HFFc6 (cell line): ENCODE results near the gene CLIC3. TPM values are rescaled to one million over a fixed set of nuclear protein-coding genes. Genes with fewer than 3 reads are reported as not detected.

ENCODE experiments used
- DNase-seq: peaks from one replicate; pipeline ENCODE4 v3.0.0-alpha.2; 2018
- H3K27ac Mint-ChIP-seq: 2 replicates; pipeline ENCODE4 v1.8.0; 2020; ENCODE audit warnings: mild to moderate bottlenecking, mixed read lengths
- H3K27me3 Mint-ChIP-seq: 2 replicates; pipeline ENCODE4 v1.8.0; 2021; ENCODE audit warnings: mild to moderate bottlenecking, moderate library complexity, mixed read lengths; ENCODE audit not compliant: insufficient read depth
- H3K36me3 Mint-ChIP-seq: 2 replicates; pipeline ENCODE4 v1.8.0; 2021; ENCODE audit warnings: low read depth, mixed read lengths
- H3K4me1 Mint-ChIP-seq: 2 replicates; pipeline ENCODE4 v1.8.0; 2020; ENCODE audit warnings: low read depth, mixed read lengths
- H3K4me3 Mint-ChIP-seq: 2 replicates; pipeline ENCODE4 v1.8.0; 2020; ENCODE audit warnings: mild to moderate bottlenecking, moderate library complexity, mixed read lengths
- H3K9me3 Mint-ChIP-seq: 2 replicates; pipeline ENCODE4 v1.8.0; 2020; ENCODE audit warnings: mild to moderate bottlenecking, mixed read lengths
- total RNA-seq, 6 experiments: library from RNA; stranded (reverse); fragmentation: NEBNext Ultra II Directional; extraction: Animal tissue kit (Norgen Biotek cat#: 25700); gene quantifications; 2 replicates in 1 of 6; 3 replicates in 5 of 6; pipeline ENCODE4 v1.2.3, GENCODE V29; 2021
- TF ChIP-seq, protein P1 (sequence below): fragments of 200-600 bp; sonication (generic); IDR thresholded peaks from 2 replicates; pipeline ENCODE4 v1.5.0; 2021; ENCODE audit warnings: antibody characterized with exemption, mild to moderate bottlenecking

The CLIC3 gene
- total RNA-seq, 6 experiments from 2014 or later: 2.7 to 14.6 (median 4.0) TPM

DNA sequence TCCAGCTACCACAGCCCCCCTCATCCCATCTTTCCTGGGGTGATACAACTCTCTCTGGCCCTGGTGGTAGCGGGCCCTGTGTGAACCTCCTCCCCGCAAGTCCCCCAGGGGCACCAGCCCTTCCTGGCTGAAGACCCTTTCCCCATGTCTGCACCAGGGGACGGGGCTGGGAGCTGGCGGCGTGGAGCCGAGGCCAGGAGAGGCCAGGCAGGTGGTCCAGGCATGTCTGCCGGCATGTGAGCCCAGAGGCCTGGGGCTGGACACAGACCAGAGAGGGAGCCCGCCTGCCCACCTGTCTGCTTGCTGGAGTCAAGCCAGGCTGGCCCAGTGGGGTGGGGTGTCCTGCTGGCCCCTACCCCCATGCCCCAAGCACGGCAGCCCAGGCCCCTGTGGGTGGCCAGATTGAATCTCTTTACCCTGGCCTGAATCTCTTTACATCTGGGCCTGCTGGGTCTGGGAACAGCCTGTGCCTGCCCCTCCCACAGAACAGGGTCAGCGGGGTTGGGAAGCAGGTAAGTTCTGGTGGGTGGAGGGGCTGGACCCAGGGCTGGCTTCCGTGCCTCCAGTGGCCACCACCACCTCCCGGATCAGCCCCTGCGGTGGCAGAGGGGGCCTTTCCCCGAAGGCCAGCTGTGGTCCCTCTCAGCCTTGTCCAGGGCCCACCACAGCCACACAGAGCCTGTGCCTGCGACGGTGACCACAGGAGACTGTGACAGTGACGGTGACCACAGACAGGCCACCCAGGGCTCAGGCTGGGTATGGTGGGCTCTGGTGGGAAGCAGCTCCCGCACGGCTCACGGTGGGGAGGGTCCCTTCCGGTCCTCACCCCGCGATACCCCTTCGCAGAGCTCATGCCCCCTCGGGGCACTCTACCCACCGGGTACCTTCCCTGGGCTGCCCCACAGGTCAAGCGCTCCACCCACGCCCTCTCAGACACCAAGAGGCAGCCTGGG, 37.2 kb downstream of the CLIC3 start:
- TF ChIP-seq, protein P1, sequence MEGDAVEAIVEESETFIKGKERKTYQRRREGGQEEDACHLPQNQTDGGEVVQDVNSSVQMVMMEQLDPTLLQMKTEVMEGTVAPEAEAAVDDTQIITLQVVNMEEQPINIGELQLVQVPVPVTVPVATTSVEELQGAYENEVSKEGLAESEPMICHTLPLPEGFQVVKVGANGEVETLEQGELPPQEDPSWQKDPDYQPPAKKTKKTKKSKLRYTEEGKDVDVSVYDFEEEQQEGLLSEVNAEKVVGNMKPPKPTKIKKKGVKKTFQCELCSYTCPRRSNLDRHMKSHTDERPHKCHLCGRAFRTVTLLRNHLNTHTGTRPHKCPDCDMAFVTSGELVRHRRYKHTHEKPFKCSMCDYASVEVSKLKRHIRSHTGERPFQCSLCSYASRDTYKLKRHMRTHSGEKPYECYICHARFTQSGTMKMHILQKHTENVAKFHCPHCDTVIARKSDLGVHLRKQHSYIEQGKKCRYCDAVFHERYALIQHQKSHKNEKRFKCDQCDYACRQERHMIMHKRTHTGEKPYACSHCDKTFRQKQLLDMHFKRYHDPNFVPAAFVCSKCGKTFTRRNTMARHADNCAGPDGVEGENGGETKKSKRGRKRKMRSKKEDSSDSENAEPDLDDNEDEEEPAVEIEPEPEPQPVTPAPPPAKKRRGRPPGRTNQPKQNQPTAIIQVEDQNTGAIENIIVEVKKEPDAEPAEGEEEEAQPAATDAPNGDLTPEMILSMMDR: no peak
- Mint-ChIP-seq H3K27me3 (peaks cover 8% of the 10 kb centered on the region), H3K27ac (no peak overlapping the region)

DNA sequence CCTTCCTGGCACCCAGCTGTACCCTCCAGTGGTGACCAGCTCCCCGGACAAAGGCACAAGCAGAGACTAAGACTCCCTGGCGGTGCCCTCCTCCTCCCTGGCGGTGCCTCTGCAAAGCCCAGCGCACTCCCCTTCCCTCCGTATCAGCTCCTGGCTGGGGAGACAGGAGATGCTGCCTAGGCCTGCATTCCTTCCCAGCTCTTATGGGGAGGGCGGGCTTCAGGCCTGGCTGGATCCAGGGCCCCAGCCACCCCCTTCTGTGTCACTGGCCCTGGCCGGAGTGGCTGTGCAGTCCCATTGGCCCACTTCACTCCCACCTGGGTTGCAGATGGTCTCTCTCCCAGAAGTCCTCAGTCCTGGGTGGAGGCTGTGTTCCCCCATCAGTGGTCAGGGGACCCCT, 37.9 kb downstream of the CLIC3 start:
- H3K27ac Mint-ChIP-seq: no peak overlapping the region
- DNase-seq: no peak
- H3K4me1 Mint-ChIP-seq: no peaks in the 10 kb centered on the region
- no peaks in the 10 kb centered on the region for H3K36me3 Mint-ChIP-seq
- TF ChIP-seq, protein P1: no peak
- peaks cover 8% of the 10 kb centered on the region; the same call in 1 of the 2 replicates for H3K9me3 Mint-ChIP-seq
- peaks cover 8% of the 10 kb centered on the region for H3K27me3 Mint-ChIP-seq
- no peak overlapping the region for H3K4me3 Mint-ChIP-seq

More for the DNA sequence above, 37.2 kb downstream of the CLIC3 start:
- Mint-ChIP-seq H3K4me1 (no peaks in the 10 kb centered on the region), H3K9me3 (peaks cover 8% of the 10 kb centered on the region; the same call in 1 of the 2 replicates), H3K4me3 (no peak overlapping the region), H3K36me3 (no peaks in the 10 kb centered on the region)
- no peak for DNase-seq

DNA sequence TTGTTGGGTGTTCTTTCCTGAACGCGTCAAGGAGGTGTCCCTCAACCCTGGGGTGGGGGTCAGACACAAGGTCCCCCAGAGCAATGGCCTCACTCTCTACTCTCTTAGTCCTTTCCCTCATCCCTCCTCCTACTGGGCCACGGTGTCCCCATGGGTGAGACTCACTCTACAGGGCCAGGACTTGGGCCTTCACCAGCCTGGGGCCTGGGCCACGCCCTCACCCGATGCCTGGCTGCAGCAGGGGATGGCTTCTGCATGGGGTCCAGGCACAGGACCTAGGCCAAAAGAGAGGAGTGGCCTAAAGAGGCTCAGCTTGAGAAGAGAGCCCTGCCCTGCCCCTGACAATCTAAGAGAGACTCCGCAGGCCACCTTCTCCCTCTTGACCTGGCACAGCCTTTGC, 38.5 kb downstream of the CLIC3 start:
- no peak overlapping the region for H3K4me3 Mint-ChIP-seq
- DNase-seq: no peak
- H3K27me3 Mint-ChIP-seq: peaks cover 4% of the 10 kb centered on the region
- no peak overlapping the region for H3K27ac Mint-ChIP-seq
- H3K4me1 Mint-ChIP-seq: no peaks in the 10 kb centered on the region
- TF ChIP-seq, protein P1: no peak
- peaks cover 8% of the 10 kb centered on the region; the same call in 1 of the 2 replicates for H3K9me3 Mint-ChIP-seq
- no peaks in the 10 kb centered on the region for H3K36me3 Mint-ChIP-seq

DNA sequence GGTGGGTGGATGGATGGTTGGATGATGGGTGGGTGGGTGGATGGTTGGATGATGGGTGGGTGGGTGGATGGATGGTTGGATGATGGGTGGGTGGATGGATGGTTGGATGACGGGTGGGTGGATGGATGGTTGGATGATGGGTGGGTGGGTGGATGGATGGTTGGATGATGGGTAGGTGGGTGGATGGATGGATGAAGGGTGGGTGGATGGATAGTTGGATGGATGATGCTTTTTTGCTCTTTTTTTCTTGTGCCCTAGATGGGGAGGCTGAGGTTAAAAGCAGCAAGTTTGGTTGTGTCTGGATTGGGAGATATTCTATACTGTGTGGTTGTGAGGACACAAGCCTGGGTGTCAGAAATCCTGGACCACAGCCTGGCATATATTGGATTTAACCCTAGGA, 38.9 kb downstream of the CLIC3 start:
- Mint-ChIP-seq H3K36me3 (no peaks in the 10 kb centered on the region), H3K27ac (no peak overlapping the region), H3K4me3 (no peak overlapping the region), H3K9me3 (peaks cover 8% of the 10 kb centered on the region; the same call in 1 of the 2 replicates), H3K27me3 (peaks cover 4% of the 10 kb centered on the region), H3K4me1 (no peaks in the 10 kb centered on the region)
- DNase-seq: no peak
- TF ChIP-seq, protein P1: no peak

DNA sequence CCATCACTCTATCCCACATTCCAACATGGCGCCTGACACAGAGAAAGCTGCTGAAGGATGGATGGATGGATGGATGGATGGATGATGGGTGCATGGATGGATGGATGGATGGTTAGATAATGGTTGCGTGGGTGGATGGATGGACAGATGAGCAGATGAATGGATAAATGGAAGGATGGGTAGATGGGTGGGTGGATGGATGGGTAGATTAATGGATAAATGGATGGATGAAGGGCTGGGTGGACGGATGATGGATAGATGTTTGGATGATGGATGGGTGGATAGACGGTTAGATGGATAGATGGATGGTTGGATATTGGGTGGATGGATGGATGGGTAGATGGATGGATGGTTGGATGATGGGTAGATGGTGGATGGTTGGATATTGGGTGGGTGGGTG, 39.8 kb downstream of the CLIC3 start:
- TF ChIP-seq, protein P1: no peak
- no peak for DNase-seq
- Mint-ChIP-seq H3K27ac (no peak overlapping the region), H3K27me3 (peaks cover 4% of the 10 kb centered on the region), H3K4me1 (no peaks in the 10 kb centered on the region), H3K36me3 (no peaks in the 10 kb centered on the region), H3K4me3 (no peak overlapping the region; the same call in 1 of the 2 replicates), H3K9me3 (peaks cover 8% of the 10 kb centered on the region; the same call in 1 of the 2 replicates)
